ENCODE data around the gene TPK1.

DNA sequence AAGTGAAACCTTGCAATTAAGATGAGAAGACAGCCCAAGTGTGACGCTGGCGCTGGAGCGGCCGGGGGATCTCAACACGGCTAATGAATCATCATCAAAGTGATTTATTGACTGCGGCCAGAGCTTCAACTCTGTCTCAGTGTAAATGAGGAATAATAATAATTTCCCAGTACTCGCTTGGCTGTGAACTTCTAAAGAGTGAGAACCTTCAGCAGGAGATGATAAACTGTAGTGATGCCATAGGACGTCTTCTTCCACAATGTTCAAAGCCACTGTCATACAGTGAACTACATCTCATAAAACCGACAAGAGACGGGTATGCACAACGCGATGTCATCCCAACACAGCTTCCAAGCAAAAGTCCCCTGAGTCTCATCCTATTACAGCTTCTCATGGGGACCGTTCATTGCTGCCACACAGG, 308.8 kb downstream of the TPK1 start:
- no peak for TF ChIP-seq MAX (IDR thresholded peaks at IDR 0.05)
- no peak for TF ChIP-seq EP300 (IDR thresholded peaks at IDR 0.05)
- no peak for TF ChIP-seq HOXB13 (CRISPR knock-in tag; IDR thresholded peaks at IDR 0.05; ENCODE audit: low read depth)
- no peak for TF ChIP-seq RAD21 (conservative IDR thresholded peaks at IDR 0.05 in 1 of 2, IDR thresholded peaks at IDR 0.05 in 1 of 2)
- TF ChIP-seq POLR2A (IDR thresholded peaks at IDR 0.05; ENCODE audit: low read length) = no peak
- TF ChIP-seq, protein P1, sequence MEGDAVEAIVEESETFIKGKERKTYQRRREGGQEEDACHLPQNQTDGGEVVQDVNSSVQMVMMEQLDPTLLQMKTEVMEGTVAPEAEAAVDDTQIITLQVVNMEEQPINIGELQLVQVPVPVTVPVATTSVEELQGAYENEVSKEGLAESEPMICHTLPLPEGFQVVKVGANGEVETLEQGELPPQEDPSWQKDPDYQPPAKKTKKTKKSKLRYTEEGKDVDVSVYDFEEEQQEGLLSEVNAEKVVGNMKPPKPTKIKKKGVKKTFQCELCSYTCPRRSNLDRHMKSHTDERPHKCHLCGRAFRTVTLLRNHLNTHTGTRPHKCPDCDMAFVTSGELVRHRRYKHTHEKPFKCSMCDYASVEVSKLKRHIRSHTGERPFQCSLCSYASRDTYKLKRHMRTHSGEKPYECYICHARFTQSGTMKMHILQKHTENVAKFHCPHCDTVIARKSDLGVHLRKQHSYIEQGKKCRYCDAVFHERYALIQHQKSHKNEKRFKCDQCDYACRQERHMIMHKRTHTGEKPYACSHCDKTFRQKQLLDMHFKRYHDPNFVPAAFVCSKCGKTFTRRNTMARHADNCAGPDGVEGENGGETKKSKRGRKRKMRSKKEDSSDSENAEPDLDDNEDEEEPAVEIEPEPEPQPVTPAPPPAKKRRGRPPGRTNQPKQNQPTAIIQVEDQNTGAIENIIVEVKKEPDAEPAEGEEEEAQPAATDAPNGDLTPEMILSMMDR (IDR thresholded peaks at IDR 0.05) = no peak
- no peak for TF ChIP-seq CEBPB (IDR thresholded peaks at IDR 0.05)
- no peak for TF ChIP-seq RFX5 (IDR thresholded peaks at IDR 0.05)
